ENCODE data around the gene NLRC4.

- TF ChIP-seq CTCF (IDR thresholded peaks at IDR 0.05) (no peak), EP300 (IDR thresholded peaks at IDR 0.05) (no peak)
Observed at GRCh38 chr2:32212295-32212694, 52.4 kb downstream of the NLRC4 start.
